ENCODE measurements around the gene ZFHX3.

DNA sequence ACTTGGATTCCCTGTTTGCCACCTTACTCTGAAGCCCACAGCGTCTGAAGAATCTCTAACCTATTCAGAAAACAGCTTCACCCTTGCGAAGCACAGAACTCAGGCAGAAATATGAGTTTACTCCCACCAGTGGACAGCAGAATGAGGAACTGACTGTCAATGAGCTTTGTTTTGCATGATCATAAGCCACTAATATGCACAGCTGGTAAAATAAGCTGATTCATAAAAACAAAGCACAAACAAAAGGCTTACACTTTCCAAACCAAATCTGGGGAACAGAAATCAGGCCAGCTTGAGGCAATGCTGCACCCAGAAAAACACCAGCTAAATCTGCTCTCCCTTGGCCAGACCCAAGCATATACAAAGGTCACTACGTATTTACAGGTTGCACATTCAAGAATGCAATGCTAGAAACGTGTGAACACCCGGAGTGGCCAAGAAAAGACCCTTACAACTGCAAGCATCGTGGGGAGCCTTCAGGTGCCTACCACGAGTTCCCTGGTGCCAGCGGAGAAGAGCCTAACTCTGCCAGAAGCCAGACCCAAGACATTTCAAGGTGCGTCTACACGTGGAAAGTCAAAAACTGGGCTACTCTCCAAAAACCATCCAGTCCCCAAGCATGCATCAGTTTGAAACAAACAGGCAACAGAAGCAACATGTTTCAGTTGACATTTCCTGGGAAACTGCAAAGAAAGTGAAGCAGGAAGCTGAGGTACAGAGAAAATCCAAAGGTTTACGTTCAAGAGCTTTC lies 207.1 kb downstream of the ZFHX3 start:
- TF ChIP-seq, protein P1, sequence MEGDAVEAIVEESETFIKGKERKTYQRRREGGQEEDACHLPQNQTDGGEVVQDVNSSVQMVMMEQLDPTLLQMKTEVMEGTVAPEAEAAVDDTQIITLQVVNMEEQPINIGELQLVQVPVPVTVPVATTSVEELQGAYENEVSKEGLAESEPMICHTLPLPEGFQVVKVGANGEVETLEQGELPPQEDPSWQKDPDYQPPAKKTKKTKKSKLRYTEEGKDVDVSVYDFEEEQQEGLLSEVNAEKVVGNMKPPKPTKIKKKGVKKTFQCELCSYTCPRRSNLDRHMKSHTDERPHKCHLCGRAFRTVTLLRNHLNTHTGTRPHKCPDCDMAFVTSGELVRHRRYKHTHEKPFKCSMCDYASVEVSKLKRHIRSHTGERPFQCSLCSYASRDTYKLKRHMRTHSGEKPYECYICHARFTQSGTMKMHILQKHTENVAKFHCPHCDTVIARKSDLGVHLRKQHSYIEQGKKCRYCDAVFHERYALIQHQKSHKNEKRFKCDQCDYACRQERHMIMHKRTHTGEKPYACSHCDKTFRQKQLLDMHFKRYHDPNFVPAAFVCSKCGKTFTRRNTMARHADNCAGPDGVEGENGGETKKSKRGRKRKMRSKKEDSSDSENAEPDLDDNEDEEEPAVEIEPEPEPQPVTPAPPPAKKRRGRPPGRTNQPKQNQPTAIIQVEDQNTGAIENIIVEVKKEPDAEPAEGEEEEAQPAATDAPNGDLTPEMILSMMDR (IDR thresholded peaks at IDR 0.05; ENCODE audit: poor library complexity, severe bottlenecking), result no peak
- TF ChIP-seq TAF1 (IDR thresholded peaks at IDR 0.05; ENCODE audit: low read depth) (no peak), EZH2 (IDR thresholded peaks at IDR 0.05; ENCODE audit: borderline replicate concordance, insufficient read depth, low read length, poor library complexity, severe bottlenecking) (no peak)
- TF ChIP-seq, protein P2, sequence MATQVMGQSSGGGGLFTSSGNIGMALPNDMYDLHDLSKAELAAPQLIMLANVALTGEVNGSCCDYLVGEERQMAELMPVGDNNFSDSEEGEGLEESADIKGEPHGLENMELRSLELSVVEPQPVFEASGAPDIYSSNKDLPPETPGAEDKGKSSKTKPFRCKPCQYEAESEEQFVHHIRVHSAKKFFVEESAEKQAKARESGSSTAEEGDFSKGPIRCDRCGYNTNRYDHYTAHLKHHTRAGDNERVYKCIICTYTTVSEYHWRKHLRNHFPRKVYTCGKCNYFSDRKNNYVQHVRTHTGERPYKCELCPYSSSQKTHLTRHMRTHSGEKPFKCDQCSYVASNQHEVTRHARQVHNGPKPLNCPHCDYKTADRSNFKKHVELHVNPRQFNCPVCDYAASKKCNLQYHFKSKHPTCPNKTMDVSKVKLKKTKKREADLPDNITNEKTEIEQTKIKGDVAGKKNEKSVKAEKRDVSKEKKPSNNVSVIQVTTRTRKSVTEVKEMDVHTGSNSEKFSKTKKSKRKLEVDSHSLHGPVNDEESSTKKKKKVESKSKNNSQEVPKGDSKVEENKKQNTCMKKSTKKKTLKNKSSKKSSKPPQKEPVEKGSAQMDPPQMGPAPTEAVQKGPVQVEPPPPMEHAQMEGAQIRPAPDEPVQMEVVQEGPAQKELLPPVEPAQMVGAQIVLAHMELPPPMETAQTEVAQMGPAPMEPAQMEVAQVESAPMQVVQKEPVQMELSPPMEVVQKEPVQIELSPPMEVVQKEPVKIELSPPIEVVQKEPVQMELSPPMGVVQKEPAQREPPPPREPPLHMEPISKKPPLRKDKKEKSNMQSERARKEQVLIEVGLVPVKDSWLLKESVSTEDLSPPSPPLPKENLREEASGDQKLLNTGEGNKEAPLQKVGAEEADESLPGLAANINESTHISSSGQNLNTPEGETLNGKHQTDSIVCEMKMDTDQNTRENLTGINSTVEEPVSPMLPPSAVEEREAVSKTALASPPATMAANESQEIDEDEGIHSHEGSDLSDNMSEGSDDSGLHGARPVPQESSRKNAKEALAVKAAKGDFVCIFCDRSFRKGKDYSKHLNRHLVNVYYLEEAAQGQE (IDR thresholded peaks at IDR 0.05; ENCODE audit: borderline replicate concordance), result no peak

All from neural cell (in vitro differentiated cells).